Left renal cortex interstitium (tissue), 4 donors: Measurements from ENCODE around the gene EHMT1. TPM values are rescaled to one million over a fixed set of nuclear protein-coding genes. Genes with fewer than 3 reads are reported as not detected.

Experiments used
- DNase-seq, 4 donors: peaks; one replicate each; pipeline ENCODE4 v3.0.0-alpha.2; 2013; ENCODE audit warnings: low read depth in 4 of 4, low spot score in 2 of 4, missing footprints in 1 of 4
- polyA plus RNA-seq, 4 donors: library from polyadenylated mRNA; unstranded; fragments of 120-200 nt; gene quantifications; one replicate each; pipeline ENCODE4 v1.2.1, GENCODE V29; 2013; ENCODE audit not compliant: insufficient read length in 4 of 4

EHMT1 gene
- polyA plus RNA-seq, 4 donors = 64.0 to 89.3 (median 74.9) TPM

GRCh38 chr9:137836151-137836830, 217.5 kb downstream of the EHMT1 start:
- DNase-seq = no peak

- DNase-seq = no peak
Observed at GRCh38 chr9:137836831-137837241, 218.0 kb downstream of the EHMT1 start.

- DNase-seq = no peak
Observed at GRCh38 chr9:137837345-137838278, 218.8 kb downstream of the EHMT1 start.

GRCh38 chr9:137838576-137838975, 219.8 kb downstream of the EHMT1 start:
- DNase-seq = no peak

GRCh38 chr9:137843355-137843754, 224.6 kb downstream of the EHMT1 start:
- no peak for DNase-seq

- no peak for DNase-seq
Observed at GRCh38 chr9:137851516-137852267, 232.9 kb downstream of the EHMT1 start.

GRCh38 chr9:137853392-137853995, 234.7 kb downstream of the EHMT1 start:
- DNase-seq = no peak

GRCh38 chr9:137860361-137860760, 241.6 kb downstream of the EHMT1 start:
- no peak for DNase-seq

- no peak for DNase-seq
Observed at GRCh38 chr9:137865581-137866145, 246.9 kb downstream of the EHMT1 start.

GRCh38 chr9:137866226-137867141, 247.7 kb downstream of the EHMT1 start:
- no peak for DNase-seq

GRCh38 chr9:137870432-137870831, 251.6 kb downstream of the EHMT1 start:
- no peak for DNase-seq

- DNase-seq = no peak
Observed at GRCh38 chr9:137872296-137872695, 253.5 kb downstream of the EHMT1 start.

GRCh38 chr9:137873408-137873807, 254.6 kb downstream of the EHMT1 start:
- DNase-seq = no peak

GRCh38 chr9:137873858-137874362, 255.1 kb downstream of the EHMT1 start:
- no peak for DNase-seq

GRCh38 chr9:137875354-137875753, 256.5 kb downstream of the EHMT1 start:
- DNase-seq = no peak

GRCh38 chr9:137875846-137876245, 257.0 kb downstream of the EHMT1 start:
- no peak for DNase-seq

GRCh38 chr9:137876269-137876668, 257.5 kb downstream of the EHMT1 start:
- DNase-seq = no peak

GRCh38 chr9:137876781-137877386, 258.1 kb downstream of the EHMT1 start:
- no peak for DNase-seq
